DND-41 (cell line): ENCODE data around the gene UBL3.

Experiments used
- ATAC-seq: fragments of 200-7000 bp; cut with Tn5 transposase; 3 replicates; pipeline ENCODE4 v1.9.1; 2021; ENCODE audit warnings: low read depth; ENCODE audit not compliant: insufficient read depth
- DNase-seq: peaks from one replicate; pipeline ENCODE4 v3.0.0-alpha.2; 2020
- H2AFZ ChIP-seq: 2 replicates; pipeline ENCODE4 v1.6.0; 2012; ENCODE audit warnings: low read depth, low read length
- H3K27ac ChIP-seq: 2 replicates; pipeline ENCODE4 v1.5.1; 2012; ENCODE audit warnings: low read length, inconsistent platforms
- H3K27me3 ChIP-seq: fragments of 200-600 bp; sonication (generic); 2 replicates; pipeline ENCODE4 v1.6.0; 2012; ENCODE audit warnings: low read length, mild to moderate bottlenecking, inconsistent platforms; ENCODE audit not compliant: insufficient read depth, poor library complexity
- H3K36me3 ChIP-seq: 2 replicates; pipeline ENCODE4 v1.5.1; 2012; ENCODE audit warnings: low read length, inconsistent platforms; ENCODE audit not compliant: insufficient read depth
- H3K4me1 ChIP-seq: 2 replicates; pipeline ENCODE4 v1.5.1; 2012; ENCODE audit warnings: mild to moderate bottlenecking, low read length; ENCODE audit not compliant: insufficient read depth
- H3K4me2 ChIP-seq: 2 replicates; pipeline ENCODE4 v1.6.0; 2012; ENCODE audit warnings: mild to moderate bottlenecking, moderate library complexity, low read length, inconsistent platforms; ENCODE audit not compliant: insufficient read depth
- H3K4me3 ChIP-seq, 2 experiments: fragments of 200-600 bp in 1 of 2; shearing (Covaris generic) in 1 of 2; 2 replicates each; pipeline ENCODE4 v1.5.1; 2012 to 2016; ENCODE audit warnings: inconsistent platforms in 2 of 2, low read length in 2 of 2, mild to moderate bottlenecking in 2 of 2, low read depth in 1 of 2, moderate library complexity in 1 of 2
- H3K79me2 ChIP-seq: 2 replicates; pipeline ENCODE4 v1.6.0; 2012; ENCODE audit warnings: low read length, inconsistent platforms; ENCODE audit not compliant: insufficient read depth
- H3K9ac ChIP-seq: 2 replicates; pipeline ENCODE4 v1.6.0; 2012; ENCODE audit warnings: low read depth, mild to moderate bottlenecking, inconsistent platforms, low read length, moderate library complexity
- H3K9me3 ChIP-seq: 2 replicates; pipeline ENCODE4 v1.5.1; 2012; ENCODE audit warnings: low read length, moderate library complexity, mild to moderate bottlenecking, inconsistent platforms; ENCODE audit not compliant: insufficient read depth, severe bottlenecking
- H4K20me1 ChIP-seq: 2 replicates; pipeline ENCODE4 v1.6.0; 2012; ENCODE audit warnings: low read length; ENCODE audit not compliant: insufficient read depth
- EZH2 ChIP-seq: IDR thresholded peaks from 3 replicates; pipeline ENCODE4 v1.6.1; 2012; ENCODE audit warnings: borderline replicate concordance, low read depth, mild to moderate bottlenecking, moderate library complexity, low read length, inconsistent platforms; ENCODE audit not compliant: severe bottlenecking
- TF ChIP-seq, protein P1 (sequence below): IDR thresholded peaks from 2 replicates; pipeline ENCODE4 v1.5.1; 2012; ENCODE audit warnings: borderline replicate concordance, low read length, moderate library complexity, mild to moderate bottlenecking; ENCODE audit not compliant: poor library complexity, severe bottlenecking; ENCODE audit errors: extremely low read depth

The UBL3 gene

DNA sequence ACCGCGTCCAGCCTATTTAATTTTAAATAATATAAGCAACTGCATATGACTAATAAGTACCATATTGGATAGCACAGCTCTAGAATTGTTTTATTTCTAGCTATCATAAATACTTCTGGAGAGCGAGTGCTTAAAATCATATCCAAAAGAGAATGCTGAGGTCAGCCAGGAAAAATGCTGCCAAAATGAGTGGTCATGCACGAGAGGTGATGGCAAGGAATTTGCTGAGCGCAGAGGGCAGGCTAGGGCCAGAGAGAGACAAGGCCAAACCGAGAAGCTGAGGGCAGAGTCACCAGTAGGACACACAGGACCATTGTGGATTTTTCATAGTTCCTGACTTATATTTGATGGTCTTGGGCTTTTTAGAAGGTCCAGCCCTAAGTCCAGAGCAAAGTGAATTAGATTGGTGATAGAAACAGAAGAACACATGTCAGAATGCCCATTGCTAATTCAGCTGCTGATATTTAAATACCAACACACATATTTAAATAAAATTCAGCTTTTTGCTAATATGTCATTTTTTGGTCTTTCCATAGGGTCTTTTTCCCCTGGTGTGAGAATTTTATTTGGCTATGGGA is 33.6 kb upstream of the UBL3 start:
- no peak for TF ChIP-seq EZH2
- TF ChIP-seq, protein P1, sequence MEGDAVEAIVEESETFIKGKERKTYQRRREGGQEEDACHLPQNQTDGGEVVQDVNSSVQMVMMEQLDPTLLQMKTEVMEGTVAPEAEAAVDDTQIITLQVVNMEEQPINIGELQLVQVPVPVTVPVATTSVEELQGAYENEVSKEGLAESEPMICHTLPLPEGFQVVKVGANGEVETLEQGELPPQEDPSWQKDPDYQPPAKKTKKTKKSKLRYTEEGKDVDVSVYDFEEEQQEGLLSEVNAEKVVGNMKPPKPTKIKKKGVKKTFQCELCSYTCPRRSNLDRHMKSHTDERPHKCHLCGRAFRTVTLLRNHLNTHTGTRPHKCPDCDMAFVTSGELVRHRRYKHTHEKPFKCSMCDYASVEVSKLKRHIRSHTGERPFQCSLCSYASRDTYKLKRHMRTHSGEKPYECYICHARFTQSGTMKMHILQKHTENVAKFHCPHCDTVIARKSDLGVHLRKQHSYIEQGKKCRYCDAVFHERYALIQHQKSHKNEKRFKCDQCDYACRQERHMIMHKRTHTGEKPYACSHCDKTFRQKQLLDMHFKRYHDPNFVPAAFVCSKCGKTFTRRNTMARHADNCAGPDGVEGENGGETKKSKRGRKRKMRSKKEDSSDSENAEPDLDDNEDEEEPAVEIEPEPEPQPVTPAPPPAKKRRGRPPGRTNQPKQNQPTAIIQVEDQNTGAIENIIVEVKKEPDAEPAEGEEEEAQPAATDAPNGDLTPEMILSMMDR = no peak

DNA sequence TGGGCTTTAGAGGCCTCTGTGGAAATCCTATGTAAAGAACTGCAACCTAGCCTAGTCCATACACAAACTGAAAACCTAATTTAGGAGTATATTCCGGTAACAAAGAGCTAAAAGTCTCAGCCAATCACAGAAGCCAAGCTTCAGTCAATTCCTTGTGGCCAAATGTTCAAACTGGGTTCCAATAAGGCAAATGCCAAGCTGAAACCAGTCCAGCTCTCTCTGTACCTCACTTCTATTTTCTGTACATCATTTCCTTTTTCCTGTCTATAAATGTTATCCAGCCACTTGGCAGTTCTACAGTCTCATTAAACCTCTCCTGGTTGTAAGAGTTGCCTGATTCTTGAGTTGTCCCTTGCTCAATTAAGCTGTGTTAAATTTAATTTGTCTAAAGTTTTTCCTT is 31.7 kb upstream of the UBL3 start:
- Histone ChIP-seq H3K36me3 (no peaks in the 10 kb centered on the region), H4K20me1 (no peaks in the 10 kb centered on the region), H3K4me1 (no peaks in the 10 kb centered on the region), H3K27ac (no peak overlapping the region), H3K27me3 (peaks cover 18% of the 10 kb centered on the region), H2AFZ (no peak overlapping the region), H3K4me3 (no peak overlapping the region), H3K79me2 (no peaks in the 10 kb centered on the region), H3K4me2 (no peak overlapping the region), H3K9ac (no peak overlapping the region), H3K9me3 (no peaks in the 10 kb centered on the region)
- ATAC-seq (no peak), DNase-seq (no peak)
- no peak for TF ChIP-seq EZH2
- TF ChIP-seq, protein P1 = no peak

More for the DNA sequence above, 33.6 kb upstream of the UBL3 start:
- Histone ChIP-seq H3K4me1 (no peaks in the 10 kb centered on the region), H2AFZ (no peak overlapping the region), H3K9ac (no peak overlapping the region), H4K20me1 (no peaks in the 10 kb centered on the region), H3K4me2 (no peak overlapping the region), H3K4me3 (no peak overlapping the region), H3K27ac (no peak overlapping the region), H3K79me2 (no peaks in the 10 kb centered on the region), H3K9me3 (no peaks in the 10 kb centered on the region), H3K27me3 (peaks cover 7% of the 10 kb centered on the region), H3K36me3 (no peaks in the 10 kb centered on the region)
- DNase-seq = no peak
- no peak for ATAC-seq

DNA sequence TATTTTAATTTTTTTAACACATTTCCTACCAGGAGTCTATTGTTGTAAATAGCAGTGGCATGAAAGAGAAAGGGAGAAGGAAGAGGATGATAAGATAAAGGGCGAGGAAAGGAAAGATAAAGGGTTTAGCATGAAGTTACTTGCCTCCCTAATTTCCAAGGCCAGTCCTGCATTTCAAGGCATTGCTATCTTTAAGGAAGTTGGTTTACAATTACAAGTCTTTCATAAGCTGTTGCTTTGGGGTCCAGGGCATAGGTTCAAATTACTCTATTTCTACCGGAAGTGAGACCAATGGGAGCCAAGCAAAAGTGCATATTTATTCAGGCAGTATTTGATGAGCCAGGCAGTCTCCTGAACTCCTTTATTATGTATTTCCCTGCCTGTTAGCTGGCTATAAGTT is 27.7 kb upstream of the UBL3 start:
- Histone ChIP-seq H3K9me3 (no peaks in the 10 kb centered on the region), H3K27ac (no peak overlapping the region), H3K4me3 (no peak overlapping the region), H3K4me2 (no peak overlapping the region), H4K20me1 (no peaks in the 10 kb centered on the region), H3K27me3 (peaks cover 25% of the 10 kb centered on the region), H2AFZ (no peak overlapping the region), H3K79me2 (no peaks in the 10 kb centered on the region), H3K9ac (no peak overlapping the region), H3K4me1 (no peaks in the 10 kb centered on the region), H3K36me3 (no peaks in the 10 kb centered on the region)
- TF ChIP-seq, protein P1 = no peak
- TF ChIP-seq EZH2 = no peak
- DNase-seq (no peak), ATAC-seq (no peak)
